Measurements from ENCODE around the gene TBX2.
A peak's percentile ranks its signal among the peaks of the same experiment; 100 is the strongest.

TBX2 gene

DNA sequence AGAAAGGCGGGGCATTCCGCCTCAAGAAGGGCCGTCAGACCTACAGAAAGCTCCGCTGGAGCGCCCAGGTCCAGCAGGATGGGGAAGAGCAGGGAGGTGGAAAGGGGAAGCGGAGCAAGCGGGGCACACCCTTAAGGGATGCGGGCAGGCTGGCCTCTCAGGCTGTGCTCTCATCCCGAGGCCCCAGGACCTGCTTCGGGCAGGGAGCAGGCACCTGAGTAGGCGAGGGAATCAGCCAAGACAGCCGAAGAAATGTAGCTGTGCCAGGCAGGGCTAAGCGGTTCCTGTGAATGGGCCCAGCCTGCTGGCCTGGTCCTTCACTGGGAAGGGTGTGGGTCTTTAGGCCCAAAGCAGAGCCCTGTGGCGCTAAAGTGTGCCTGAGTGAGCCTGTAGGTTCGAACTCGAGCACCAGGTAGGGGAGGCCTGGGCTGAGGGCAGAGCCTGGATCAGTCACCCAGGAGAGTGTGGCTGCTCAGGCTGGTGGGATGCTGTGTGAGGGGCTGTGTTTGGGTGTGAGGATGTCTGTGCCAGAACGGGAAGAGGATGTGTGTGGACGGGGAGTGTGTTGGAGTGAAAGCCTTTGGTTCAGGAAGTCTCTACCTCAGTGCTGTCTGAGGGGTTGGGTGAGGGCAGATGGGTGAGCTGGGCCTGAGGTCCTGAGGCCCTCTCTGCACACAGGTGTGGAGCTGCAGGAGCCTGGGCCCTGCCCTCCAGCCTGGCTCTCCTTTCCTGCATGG, 55.8 kb downstream of the TBX2 start:
- Mint-ChIP-seq H3K4me1 (peaks cover 26 to 63% of the 10 kb centered on the region in 2 donors), H3K9me3 (peaks cover 0 to 1% of the 10 kb centered on the region in 2 donors), H3K36me3 (peaks cover 7 to 11% of the 10 kb centered on the region in 2 donors), H3K27me3 (peaks cover 73 to 91% of the 10 kb centered on the region in 2 donors), H3K27ac (peak overlapping the region; percentile 85), H3K4me3 (peak overlapping the region; percentile 17 to 70)
- no peak for ATAC-seq (replicated peaks)
- DNase-seq, result no peak

DNA sequence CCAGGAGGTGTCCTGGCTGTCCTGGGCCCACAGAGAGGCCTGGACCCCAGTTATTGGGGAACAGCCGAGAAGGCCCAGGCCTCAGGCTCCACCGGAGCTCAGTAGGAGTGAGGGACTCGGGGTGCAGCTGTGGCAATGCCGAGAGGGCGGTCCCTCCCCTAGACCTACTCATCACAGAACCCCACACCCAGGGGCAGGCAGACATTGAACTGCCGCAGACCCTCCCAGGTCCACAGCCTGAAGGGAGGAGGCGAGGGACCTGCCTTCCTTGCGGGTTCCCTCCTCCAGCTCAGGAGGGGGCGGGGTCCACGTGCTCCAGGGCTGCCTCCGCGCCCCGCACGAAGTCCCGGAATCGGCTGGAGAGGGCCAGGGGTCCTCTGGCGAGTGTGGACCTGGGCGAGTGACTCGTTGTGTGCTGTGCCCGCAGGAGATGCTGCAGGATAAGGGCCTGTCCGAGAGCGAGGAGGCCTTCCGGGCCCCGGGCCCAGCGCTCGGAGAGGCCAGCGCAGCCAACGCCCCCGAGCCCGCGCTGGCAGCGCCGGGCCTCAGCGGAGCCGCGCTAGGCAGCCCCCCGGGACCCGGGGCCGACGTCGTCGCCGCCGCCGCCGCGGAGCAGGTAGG, 56.5 kb downstream of the TBX2 start:
- no peak for ATAC-seq (replicated peaks)
- peaks cover 7 to 8% of the 10 kb centered on the region in 2 donors for H3K36me3 Mint-ChIP-seq
- peaks cover 0 to 1% of the 10 kb centered on the region in 2 donors for H3K9me3 Mint-ChIP-seq
- H3K27ac Mint-ChIP-seq, result peak overlapping the region; percentile 84
- H3K4me1 Mint-ChIP-seq, result peaks cover 26 to 65% of the 10 kb centered on the region in 2 donors
- no peak for DNase-seq
- peaks cover 73 to 91% of the 10 kb centered on the region in 2 donors for H3K27me3 Mint-ChIP-seq
- no peak overlapping the region for H3K4me3 Mint-ChIP-seq

DNA sequence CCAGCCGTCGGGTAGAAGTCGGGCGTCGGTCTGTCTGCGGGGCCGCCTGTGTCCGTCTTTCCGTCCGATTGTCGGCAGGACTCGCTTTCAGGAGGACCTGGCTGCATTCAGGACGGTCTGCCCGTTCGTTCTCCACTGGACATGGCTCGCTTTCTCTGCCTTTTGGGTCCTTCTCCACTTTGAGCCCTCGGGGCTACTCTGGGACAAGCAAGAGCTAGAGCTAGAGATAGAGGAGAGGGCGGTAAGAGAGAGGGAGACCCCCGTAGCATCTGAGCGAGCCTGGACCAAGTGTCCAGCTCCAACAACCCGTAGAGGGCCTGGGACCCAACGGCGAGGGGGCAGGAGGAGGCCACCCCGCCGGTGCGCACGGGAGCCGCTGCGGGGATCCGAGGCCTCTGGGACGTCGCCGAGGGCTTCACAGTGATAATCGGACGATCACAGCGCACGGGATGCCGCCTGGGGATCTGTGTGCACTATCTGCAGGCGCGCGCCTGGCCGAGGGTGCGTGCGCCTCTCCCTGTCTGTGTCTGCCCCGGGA, 57.1 kb downstream of the TBX2 start:
- H3K36me3 Mint-ChIP-seq, result peaks cover 7% of the 10 kb centered on the region in 2 donors
- peaks cover 0 to 1% of the 10 kb centered on the region in 2 donors for H3K9me3 Mint-ChIP-seq
- H3K27ac Mint-ChIP-seq, result peak overlapping the region; percentile 65
- no peak for DNase-seq
- peaks cover 29 to 68% of the 10 kb centered on the region in 2 donors for H3K4me1 Mint-ChIP-seq
- peaks cover 78 to 91% of the 10 kb centered on the region in 2 donors for H3K27me3 Mint-ChIP-seq
- ATAC-seq (replicated peaks), result no peak
- H3K4me3 Mint-ChIP-seq, result peak overlapping the region; percentile 73 to 79

DNA sequence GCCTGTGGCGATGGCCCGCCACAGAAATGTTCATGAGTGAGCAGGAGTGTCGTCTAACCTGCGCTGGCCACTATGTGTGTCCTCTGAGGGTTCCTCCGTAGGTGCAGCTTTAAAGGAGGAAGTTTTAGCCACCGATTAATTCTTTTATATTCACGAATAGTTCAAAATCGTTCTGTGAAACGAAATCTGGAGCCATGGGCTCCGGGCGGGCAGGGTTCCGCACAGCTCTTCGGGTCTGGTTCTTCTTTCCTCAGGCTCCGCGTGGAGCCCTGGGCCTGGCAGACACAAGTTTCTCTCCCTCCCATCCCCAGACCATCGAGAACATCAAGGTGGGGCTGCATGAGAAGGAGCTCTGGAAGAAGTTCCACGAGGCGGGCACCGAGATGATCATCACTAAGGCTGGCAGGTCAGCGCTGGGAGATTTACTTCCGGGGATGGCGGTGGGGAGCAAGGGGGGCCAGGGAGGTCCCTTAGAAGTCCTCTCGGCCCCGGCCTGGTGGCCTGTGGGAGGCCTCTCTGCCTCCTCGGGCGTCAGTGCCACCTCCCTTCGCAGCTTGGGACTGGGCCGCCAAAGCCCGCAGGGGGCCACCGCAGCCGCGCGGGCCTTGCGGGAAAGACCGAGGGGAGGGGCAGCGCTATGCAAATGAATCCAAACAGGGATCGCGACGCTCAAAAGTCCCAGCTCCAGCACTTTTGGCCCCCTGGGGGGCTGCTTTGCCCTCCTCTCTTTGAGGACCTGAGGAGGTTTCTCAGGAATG, 57.8 kb downstream of the TBX2 start:
- H3K36me3 Mint-ChIP-seq, result peaks cover 7% of the 10 kb centered on the region in 2 donors
- peaks cover 0 to 1% of the 10 kb centered on the region in 2 donors for H3K9me3 Mint-ChIP-seq
- peaks cover 83 to 94% of the 10 kb centered on the region in 2 donors for H3K27me3 Mint-ChIP-seq
- no peak for ATAC-seq (replicated peaks)
- peak overlapping the region; percentile 39 for H3K27ac Mint-ChIP-seq
- H3K4me3 Mint-ChIP-seq, result peak overlapping the region; percentile 73 to 79
- DNase-seq, result no peak
- H3K4me1 Mint-ChIP-seq, result peaks cover 28 to 71% of the 10 kb centered on the region in 2 donors

DNA sequence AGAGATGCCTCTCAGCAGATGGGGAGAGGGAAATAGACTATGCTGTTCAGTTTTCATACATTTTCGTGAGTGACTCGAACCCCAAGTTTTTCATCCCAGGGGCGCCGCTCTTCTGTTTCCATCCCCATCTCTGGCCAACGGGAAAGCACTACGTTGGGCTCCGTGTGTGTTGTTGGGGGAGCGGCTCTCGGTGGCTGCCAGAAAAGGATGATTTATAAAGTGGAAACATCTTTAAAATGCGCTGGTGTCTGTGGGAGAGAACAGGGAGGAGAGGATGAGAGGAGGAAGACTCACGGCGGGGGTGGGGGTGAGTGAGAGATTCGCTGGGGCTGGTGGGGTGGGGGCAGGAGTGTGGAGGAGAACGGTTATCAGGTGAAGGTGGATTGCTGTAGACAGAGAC, 58.4 kb downstream of the TBX2 start:
- DNase-seq (no peak), ATAC-seq (replicated peaks) (no peak)
- H3K27me3 Mint-ChIP-seq, result peaks cover 84 to 94% of the 10 kb centered on the region in 2 donors
- H3K27ac Mint-ChIP-seq, result no peak overlapping the region
- peaks cover 0 to 1% of the 10 kb centered on the region in 2 donors for H3K9me3 Mint-ChIP-seq
- H3K4me3 Mint-ChIP-seq, result peak overlapping the region; percentile 73 to 79
- H3K36me3 Mint-ChIP-seq, result peaks cover 7% of the 10 kb centered on the region in 2 donors
- H3K4me1 Mint-ChIP-seq, result peaks cover 28 to 73% of the 10 kb centered on the region in 2 donors

DNA sequence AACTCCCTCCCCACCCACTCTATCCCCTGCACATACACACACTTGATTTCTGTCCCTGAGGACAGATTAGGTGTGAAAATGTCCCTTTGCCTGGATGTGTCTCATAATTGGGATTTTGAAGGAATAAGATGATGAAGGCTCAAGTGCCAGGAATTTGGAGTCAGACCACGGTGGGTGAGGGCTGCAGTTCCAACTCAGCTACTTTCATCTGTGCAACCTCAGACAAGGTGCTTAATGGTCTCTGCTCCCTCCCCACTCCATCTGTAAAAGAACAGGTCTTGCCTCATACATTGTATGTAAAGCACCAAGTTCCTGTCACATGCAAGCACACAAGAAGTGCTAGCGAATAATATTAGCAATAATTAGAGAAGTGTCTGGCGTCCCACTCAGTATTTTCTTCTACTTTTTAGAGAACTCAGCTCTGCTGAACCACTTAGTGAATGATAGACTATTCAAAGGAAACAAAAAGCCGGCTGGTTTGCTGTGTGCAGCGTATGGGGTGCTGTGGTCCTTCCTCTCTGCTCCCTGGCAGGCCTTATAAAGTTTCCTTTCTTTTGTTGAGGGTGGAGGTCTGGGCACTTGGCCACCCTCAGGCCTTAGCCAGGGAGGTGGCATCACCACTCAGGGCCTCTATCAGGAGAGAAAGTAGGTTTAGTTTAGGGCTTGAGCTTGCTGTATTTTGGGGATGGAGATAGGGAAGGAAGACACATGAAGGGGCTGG, 58.9 kb downstream of the TBX2 start:
- DNase-seq, result no peak
- no peak for ATAC-seq (replicated peaks)
- H3K4me3 Mint-ChIP-seq, result no peak overlapping the region
- H3K27ac Mint-ChIP-seq, result no peak overlapping the region
- H3K27me3 Mint-ChIP-seq, result peaks cover 87 to 97% of the 10 kb centered on the region in 2 donors
- peaks cover 27 to 72% of the 10 kb centered on the region in 2 donors for H3K4me1 Mint-ChIP-seq
- H3K9me3 Mint-ChIP-seq, result peaks cover 0 to 1% of the 10 kb centered on the region in 2 donors
- peaks cover 7% of the 10 kb centered on the region in 2 donors for H3K36me3 Mint-ChIP-seq

Measured in stimulated activated naive B cell treated with anti-CD40 and anti-IgM and Interleukin-4, amounts not matched to agents 10 μg/mL and 1 μg/mL and 100 μg/mL, for 72 hours (primary cell).